ENCODE data around the gene SRSF12.

- TF ChIP-seq CTCF (IDR thresholded peaks at IDR 0.05) (no peak), POLR2A (IDR thresholded peaks at IDR 0.05) (no peak)
Observed at GRCh38 chr6:89085409-89086205, 32.3 kb downstream of the SRSF12 start.

All from Peyer's patch (tissue), 4 donors.